Adrenal gland (tissue), 5 donors: ENCODE results near the gene VPS33B.

Source experiments
- CTCF ChIP-seq, 6 experiments: fragments of 450-650 bp in 4 of 6; fragments of 200-600 bp in 2 of 6; sonication (generic) in 1 of 6; IDR thresholded peaks; 1 replicate in 5 of 6; 2 replicates in 1 of 6; pipeline versions ENCODE4 v1.5.1 to v1.8.0; 2016 to 2021; ENCODE audit warnings: antibody characterized with exemption in 6 of 6, mild to moderate bottlenecking in 2 of 6, moderate library complexity in 1 of 6
- POLR2A ChIP-seq, 2 donors: fragments of 450-650 bp; IDR thresholded peaks; one replicate each; pipeline ENCODE4 v1.6.1; 2017; ENCODE audit warnings: antibody characterized with exemption in 2 of 2, mild to moderate bottlenecking in 2 of 2, moderate library complexity in 1 of 2
- donor health status: DM: no; HTN: no; CAD: no.

- TF ChIP-seq CTCF (IDR thresholded peaks at IDR 0.05) (no peak), POLR2A (IDR thresholded peaks at IDR 0.05) (no peak)
Observed at GRCh38 chr15:91022832-91023129, 387 bp upstream of the VPS33B start.
